Endothelial cell of umbilical vein (primary cell): ENCODE data around the gene NINL. TPM values are rescaled to one million over a fixed set of nuclear protein-coding genes. Genes with fewer than 3 reads are reported as not detected.

Source experiments
- BruUV-seq: library from RNA; stranded (reverse); fragments of 400-500 nt; replicated peaks from 2 replicates; lab custom pipeline; 2021; lab: Mats Ljungman, UMichigan
- CTCF ChIA-PET: fragments of 300-600, 350-600 bp; sonication (Branson Sonifier 250); formaldehyde crosslinking; loops from one replicate; lab custom pipeline; 2021; ENCODE audit warnings: antibody characterized with exemption, inconsistent platforms; lab: Charles Lee
- POLR2A ChIA-PET: fragments of 300-600, 350-600 bp; sonication (Branson Sonifier 250); formaldehyde crosslinking; loops from one replicate; lab custom pipeline; 2021; ENCODE audit warnings: antibody characterized with exemption, inconsistent platforms; lab: Charles Lee
- DNase-seq: peaks from one replicate; pipeline ENCODE4 v3.0.0-alpha.2; 2011; ENCODE audit warnings: low read depth, low spot score
- FAIRE-seq: peaks from 2 replicates; lab custom pipeline; 2011; peaks lifted over from hg19 to GRCh38; lab: Jason Lieb, UNC
- H2AFZ ChIP-seq: 2 replicates; pipeline ENCODE4 v1.6.0; 2012; ENCODE audit warnings: low read depth, low read length, control low read depth, inconsistent platforms
- H3K27ac ChIP-seq: 2 replicates; pipeline ENCODE4 v1.5.1; 2011; ENCODE audit warnings: low read depth, mild to moderate bottlenecking, control low read depth, low read length, moderate library complexity; ENCODE audit not compliant: insufficient read depth
- H3K27me3 ChIP-seq, 2 experiments: 2 replicates each; pipeline versions ENCODE4 v1.6.0 to v1.6.1; 2011; ENCODE audit warnings: low read length in 2 of 2, mixed read lengths in 1 of 2; ENCODE audit not compliant: control insufficient read depth in 2 of 2, insufficient read depth in 2 of 2
- H3K36me3 ChIP-seq, 2 experiments: 2 replicates in 1 of 2; 3 replicates in 1 of 2; pipeline ENCODE4 v1.5.1; 2011; ENCODE audit warnings: low read length in 2 of 2, mild to moderate bottlenecking in 1 of 2, moderate library complexity in 1 of 2; ENCODE audit not compliant: control insufficient read depth in 2 of 2, insufficient read depth in 2 of 2; ENCODE audit errors: extremely low read depth in 1 of 2
- H3K4me1 ChIP-seq: 3 replicates; pipeline ENCODE4 v1.5.1; 2011; ENCODE audit warnings: mild to moderate bottlenecking, low read length; ENCODE audit not compliant: control insufficient read depth, insufficient read depth; ENCODE audit errors: extremely low read depth
- H3K4me2 ChIP-seq: 2 replicates; pipeline ENCODE4 v1.6.1; 2011; ENCODE audit warnings: low read length, control low read depth, mixed read lengths; ENCODE audit not compliant: insufficient read depth
- H3K4me3 ChIP-seq, 3 experiments: fragments of 200-600 bp in 1 of 3; sonication (generic), shearing (Covaris generic) in 1 of 3; replicated peaks in 1 of 3; 2 replicates each; pipeline ENCODE4 v1.5.1; 2011 to 2016; ENCODE audit warnings: control low read depth in 3 of 3, low read length in 3 of 3, mild to moderate bottlenecking in 2 of 3, inconsistent platforms in 1 of 3, low read depth in 1 of 3, moderate library complexity in 1 of 3; ENCODE audit not compliant: insufficient read depth in 1 of 3
- H3K79me2 ChIP-seq: 2 replicates; pipeline ENCODE4 v1.6.0; 2012; ENCODE audit warnings: low read length, inconsistent platforms; ENCODE audit not compliant: control insufficient read depth, insufficient read depth
- H3K9ac ChIP-seq: replicated peaks from 2 replicates; pipeline ENCODE3; 2011; ENCODE audit warnings: low read length, control low read depth; ENCODE audit not compliant: insufficient read depth; ENCODE audit errors: extremely low read depth
- H3K9me1 ChIP-seq: replicated peaks from 3 replicates; pipeline ENCODE4 v1.6.0; 2011; ENCODE audit warnings: mild to moderate bottlenecking, low read length; ENCODE audit not compliant: control insufficient read depth, insufficient read depth; ENCODE audit errors: extremely low read depth
- H3K9me3 ChIP-seq: replicated peaks from 2 replicates; pipeline ENCODE4 v1.5.1; 2012; ENCODE audit warnings: low read length, inconsistent platforms; ENCODE audit not compliant: control insufficient read depth, insufficient read depth
- H4K20me1 ChIP-seq: replicated peaks from 2 replicates; pipeline ENCODE3; 2011; ENCODE audit warnings: mild to moderate bottlenecking, low read length; ENCODE audit not compliant: control insufficient read depth, insufficient read depth; ENCODE audit errors: extremely low read depth
- CTCF ChIP-seq, 2 donors: IDR thresholded peaks; 1 replicate in 1 of 2; 2 replicates in 1 of 2; pipeline ENCODE4 v1.5.1; 2011; ENCODE audit warnings: low read length in 2 of 2, mild to moderate bottlenecking in 2 of 2, moderate library complexity in 2 of 2, control low read depth in 1 of 2, inconsistent platforms in 1 of 2, low read depth in 1 of 2; ENCODE audit not compliant: insufficient read depth in 1 of 2; ENCODE audit errors: extremely low read depth in 1 of 2
- EZH2 ChIP-seq: IDR thresholded peaks from 2 replicates; pipeline ENCODE4 v1.6.1; 2012; ENCODE audit warnings: borderline replicate concordance, low read depth, mild to moderate bottlenecking, moderate library complexity, low read length, inconsistent platforms; ENCODE audit not compliant: severe bottlenecking
- FOS ChIP-seq: IDR thresholded peaks from 2 replicates; pipeline ENCODE4 v1.6.1; 2011; ENCODE audit warnings: mild to moderate bottlenecking, low read length, moderate library complexity, borderline replicate concordance; ENCODE audit not compliant: insufficient read depth
- GATA2 ChIP-seq: IDR thresholded peaks from 2 replicates; pipeline ENCODE4 v1.7.0; 2011; ENCODE audit warnings: low read depth, mild to moderate bottlenecking, moderate library complexity, mixed read lengths, low read length; ENCODE audit not compliant: insufficient read length, insufficient read depth
- JUN ChIP-seq: IDR thresholded peaks from 2 replicates; pipeline ENCODE4 v1.6.1; 2011; ENCODE audit warnings: borderline replicate concordance, low read depth; ENCODE audit not compliant: insufficient read length, insufficient read depth
- MAX ChIP-seq: IDR thresholded peaks from 2 replicates; pipeline ENCODE4 v1.6.1; 2011; ENCODE audit not compliant: insufficient read depth, insufficient read length
- MYC ChIP-seq: IDR thresholded peaks from one replicate; pipeline ENCODE4 v1.6.1; 2011; ENCODE audit warnings: mild to moderate bottlenecking, low read depth, low read length
- POLR2A ChIP-seq: IDR thresholded peaks from 2 replicates; pipeline ENCODE4 v1.6.1; 2012; ENCODE audit warnings: low read depth, mild to moderate bottlenecking, control low read depth, low read length
- POLR2AphosphoS5 ChIP-seq: IDR thresholded peaks from 2 replicates; pipeline ENCODE4 v1.6.1; 2012; ENCODE audit warnings: low read depth, mild to moderate bottlenecking, control low read depth, low read length, moderate library complexity; ENCODE audit not compliant: insufficient read depth
- dilution Hi-C: fragments of 300-500 bp; cut with MboI; formaldehyde crosslinking; loops from one replicate; pipeline ENCODE4 v1.15.0; 2019; ENCODE audit warnings: low sequenced_read_pairs; ENCODE audit not compliant: extremely low pct_ligation_motif_present
- intact Hi-C: fragments of 100-400 bp; cut with micrococcal nuclease; formaldehyde crosslinking; loops from one replicate; pipeline ENCODE4 v1.10.0; 2022
- polyA plus RNA-seq, 4 experiments: library from polyadenylated mRNA; depleted of rRNA in 3 of 4; stranded (reverse) in 3 of 4; unstranded in 1 of 4; fragments of >200 nt; gene quantifications; 2 replicates each; pipeline versions ENCODE4 v1.2.1 to v1.2.3, GENCODE V29; 2011 to 2012; ENCODE audit warnings: missing spikeins in 1 of 4
- total RNA-seq: library from RNA; stranded (reverse); gene quantifications from 2 replicates; pipeline ENCODE4 v1.2.3, GENCODE V29; 2021

The NINL gene
- total and polyA plus RNA-seq, 2 donors (not counting 3 experiments of a cell fraction or from before 2014, with no cell fraction given), result 13.2 to 25.5 TPM

- BruUV-seq, result no TSS peak
- peaks cover 6% of the 10 kb centered on the region for H3K9me3 ChIP-seq
- no peak overlapping the region for H3K27ac ChIP-seq
- H3K27me3 ChIP-seq, result no peaks in the 10 kb centered on the region
- no peaks in the 10 kb centered on the region for H3K9me1 ChIP-seq
- no peak overlapping the region for H3K9ac ChIP-seq
- H4K20me1 ChIP-seq, result no peaks in the 10 kb centered on the region
- no peak overlapping the region for H3K4me3 ChIP-seq
- no peaks in the 10 kb centered on the region for H3K79me2 ChIP-seq
- DNase-seq, result no peak
- H3K36me3 ChIP-seq, result peaks cover 0 to 33% of the 10 kb centered on the region in 2 experiments
- CTCF ChIA-PET, result no interaction called here
- peaks cover 19% of the 10 kb centered on the region for H3K4me1 ChIP-seq
- POLR2A ChIA-PET, result no interaction called here
- H3K4me2 ChIP-seq, result no peak overlapping the region
- dilution Hi-C loops (no loop called here), intact Hi-C loops (no loop called here)
- TF ChIP-seq JUN, result no peak
- no peak for TF ChIP-seq EZH2
- TF ChIP-seq CTCF (IDR thresholded peaks at IDR 0.05; ENCODE audit: extremely low read depth in 1 of 2, insufficient read depth in 1 of 2, low read depth in 1 of 2, low read length in 2 of 2), result no peak
- no peak for TF ChIP-seq FOS
- no peak overlapping the region for H2AFZ ChIP-seq
- FAIRE-seq, result no peak
Measured at GRCh38 chr20:25510202-25510601, 75.1 kb downstream of the NINL start.

- Histone ChIP-seq H3K9me1 (no peaks in the 10 kb centered on the region), H3K27me3 (no peaks in the 10 kb centered on the region), H3K36me3 (peaks cover 4 to 28% of the 10 kb centered on the region in 2 experiments), H3K79me2 (no peaks in the 10 kb centered on the region), H2AFZ (no peak overlapping the region), H3K4me1 (peaks cover 19% of the 10 kb centered on the region), H3K9me3 (no peaks in the 10 kb centered on the region), H3K4me3 (no peak overlapping the region), H4K20me1 (no peaks in the 10 kb centered on the region), H3K27ac (no peak overlapping the region), H3K4me2 (no peak overlapping the region), H3K9ac (no peak overlapping the region)
- TF ChIP-seq POLR2A, result no peak
- no peak for TF ChIP-seq JUN
- no peak for TF ChIP-seq EZH2
- TF ChIP-seq MAX, result no peak
- TF ChIP-seq GATA2, result no peak
- TF ChIP-seq FOS, result no peak
- TF ChIP-seq POLR2AphosphoS5, result no peak
- no peak for TF ChIP-seq CTCF (IDR thresholded peaks at IDR 0.05; ENCODE audit: extremely low read depth in 1 of 2, insufficient read depth in 1 of 2, low read depth in 1 of 2, low read length in 2 of 2)
- TF ChIP-seq MYC, result no peak
- FAIRE-seq (no peak), DNase-seq (no peak)
- intact Hi-C loops (no loop called here), dilution Hi-C loops (no loop called here)
- CTCF ChIA-PET, result interaction anchor here (0.7 to 1.8 kb wide), 2 partner anchors 12 to 18 kb away, joined by 3 to 5 read pairs; no protein-coding TSS in a partner anchor
- no TSS peak for BruUV-seq
- POLR2A ChIA-PET, result no interaction called here
Measured at GRCh38 chr20:25509084-25509483, 76.2 kb downstream of the NINL start.
